Measurements from ENCODE around the gene CHRM4.

CHRM4 gene

GRCh38 chr11:46364791-46365190 is 26.8 kb downstream of the CHRM4 start:
- no peak overlapping the region for H3K4me3 ChIP-seq (ENCODE audit: low read length, poor library complexity, severe bottlenecking)
- peaks cover 42% of the 10 kb centered on the region; the same call in 1 of the 2 replicates for H3K36me3 ChIP-seq (ENCODE audit: insufficient read depth, low read length)

GRCh38 chr11:46364056-46364455 is 27.5 kb downstream of the CHRM4 start:
- H3K9me2 ChIP-seq (replicated peaks; ENCODE audit: low read depth, low read length), result no peaks in the 10 kb centered on the region
- H3K79me2 ChIP-seq (ENCODE audit: insufficient read depth, low read length), result peaks cover 91% of the 10 kb centered on the region
- H3F3A ChIP-seq (ENCODE audit: low read depth), result no peaks in the 10 kb centered on the region; the same call in 1 of the 2 replicates
- no peak overlapping the region for H2AFZ ChIP-seq (ENCODE audit: low read length)
- no peak overlapping the region for H3K9ac ChIP-seq (ENCODE audit: low read depth, low read length, poor library complexity, severe bottlenecking)
- H3K27me3 ChIP-seq (ENCODE audit: insufficient read depth, low read length, poor library complexity, severe bottlenecking), result no peaks in the 10 kb centered on the region
- H3K4me2 ChIP-seq (ENCODE audit: low read depth, low read length, poor library complexity, severe bottlenecking), result no peak overlapping the region
- peaks cover 66% of the 10 kb centered on the region for H4K20me1 ChIP-seq (ENCODE audit: insufficient read depth, low read length, poor library complexity, severe bottlenecking)
- no peak overlapping the region for H3K4me3 ChIP-seq (ENCODE audit: low read length, poor library complexity, severe bottlenecking)
- no peaks in the 10 kb centered on the region for H3K9me3 ChIP-seq (ENCODE audit: insufficient read depth, low read depth, low read length)
- no peak for TF ChIP-seq EZH2phosphoT487 (IDR thresholded peaks at IDR 0.05; ENCODE audit: borderline replicate concordance)
- no peak for TF ChIP-seq CTCF (conservative IDR thresholded peaks at IDR 0.05; ENCODE audit: low read length)
- H3K4me1 ChIP-seq (ENCODE audit: insufficient read depth, low read length, poor library complexity, severe bottlenecking), result peaks cover 31% of the 10 kb centered on the region
- H3K36me3 ChIP-seq (ENCODE audit: insufficient read depth, low read length), result peaks cover 34% of the 10 kb centered on the region; the same call in 1 of the 2 replicates

More at GRCh38 chr11:46364791-46365190, 26.8 kb downstream of the CHRM4 start:
- no peak for TF ChIP-seq EZH2phosphoT487 (IDR thresholded peaks at IDR 0.05; ENCODE audit: borderline replicate concordance)
- peaks cover 86% of the 10 kb centered on the region for H3K79me2 ChIP-seq (ENCODE audit: insufficient read depth, low read length)
- H3K9ac ChIP-seq (ENCODE audit: low read depth, low read length, poor library complexity, severe bottlenecking), result no peak overlapping the region
- no peaks in the 10 kb centered on the region for H3K9me3 ChIP-seq (ENCODE audit: insufficient read depth, low read depth, low read length)
- no peaks in the 10 kb centered on the region for H3K9me2 ChIP-seq (replicated peaks; ENCODE audit: low read depth, low read length)
- no peak overlapping the region for H2AFZ ChIP-seq (ENCODE audit: low read length)
- peaks cover 31% of the 10 kb centered on the region for H3K4me1 ChIP-seq (ENCODE audit: insufficient read depth, low read length, poor library complexity, severe bottlenecking)
- H4K20me1 ChIP-seq (ENCODE audit: insufficient read depth, low read length, poor library complexity, severe bottlenecking), result peaks cover 66% of the 10 kb centered on the region
- no peaks in the 10 kb centered on the region; the same call in 1 of the 2 replicates for H3F3A ChIP-seq (ENCODE audit: low read depth)
- H3K27me3 ChIP-seq (ENCODE audit: insufficient read depth, low read length, poor library complexity, severe bottlenecking), result no peaks in the 10 kb centered on the region
- H3K4me2 ChIP-seq (ENCODE audit: low read depth, low read length, poor library complexity, severe bottlenecking), result no peak overlapping the region

- Histone ChIP-seq H3K4me3 (ENCODE audit: low read length, poor library complexity, severe bottlenecking) (peak overlapping the region; percentile 74), H3F3A (ENCODE audit: low read depth) (no peaks in the 10 kb centered on the region; the same call in 1 of the 2 replicates), H3K79me2 (ENCODE audit: insufficient read depth, low read length) (peaks cover 94% of the 10 kb centered on the region), H3K9ac (ENCODE audit: low read depth, low read length, poor library complexity, severe bottlenecking) (peak overlapping the region; percentile 97), H3K36me3 (ENCODE audit: insufficient read depth, low read length) (peaks cover 29% of the 10 kb centered on the region; the same call in 1 of the 2 replicates), H3K27me3 (ENCODE audit: insufficient read depth, low read length, poor library complexity, severe bottlenecking) (no peaks in the 10 kb centered on the region), H4K20me1 (ENCODE audit: insufficient read depth, low read length, poor library complexity, severe bottlenecking) (peaks cover 64% of the 10 kb centered on the region), H2AFZ (ENCODE audit: low read length) (no peak overlapping the region), H3K4me2 (ENCODE audit: low read depth, low read length, poor library complexity, severe bottlenecking) (peak overlapping the region; percentile 96), H3K9me2 (replicated peaks; ENCODE audit: low read depth, low read length) (no peaks in the 10 kb centered on the region), H3K9me3 (ENCODE audit: insufficient read depth, low read depth, low read length) (no peaks in the 10 kb centered on the region), H3K4me1 (ENCODE audit: insufficient read depth, low read length, poor library complexity, severe bottlenecking) (peaks cover 31% of the 10 kb centered on the region)
- TF ChIP-seq CTCF (conservative IDR thresholded peaks at IDR 0.05; ENCODE audit: low read length), result no peak
- no peak for TF ChIP-seq EZH2phosphoT487 (IDR thresholded peaks at IDR 0.05; ENCODE audit: borderline replicate concordance)
Observed at GRCh38 chr11:46363455-46364005, 28.0 kb downstream of the CHRM4 start.

- Histone ChIP-seq H2AFZ (ENCODE audit: low read length) (no peak overlapping the region), H3K4me2 (ENCODE audit: low read depth, low read length, poor library complexity, severe bottlenecking) (peak overlapping the region; percentile 96), H3K4me3 (ENCODE audit: low read length, poor library complexity, severe bottlenecking) (peak overlapping the region; percentile 74), H4K20me1 (ENCODE audit: insufficient read depth, low read length, poor library complexity, severe bottlenecking) (peaks cover 59% of the 10 kb centered on the region), H3K9me3 (ENCODE audit: insufficient read depth, low read depth, low read length) (no peaks in the 10 kb centered on the region), H3F3A (ENCODE audit: low read depth) (no peaks in the 10 kb centered on the region; the same call in 1 of the 2 replicates), H3K27me3 (ENCODE audit: insufficient read depth, low read length, poor library complexity, severe bottlenecking) (no peaks in the 10 kb centered on the region), H3K9me2 (replicated peaks; ENCODE audit: low read depth, low read length) (no peaks in the 10 kb centered on the region), H3K4me1 (ENCODE audit: insufficient read depth, low read length, poor library complexity, severe bottlenecking) (peaks cover 31% of the 10 kb centered on the region), H3K36me3 (ENCODE audit: insufficient read depth, low read length) (peaks cover 24% of the 10 kb centered on the region; the same call in 1 of the 2 replicates), H3K9ac (ENCODE audit: low read depth, low read length, poor library complexity, severe bottlenecking) (peak overlapping the region; percentile 97), H3K79me2 (ENCODE audit: insufficient read depth, low read length) (peaks cover 94% of the 10 kb centered on the region)
- TF ChIP-seq EZH2phosphoT487 (IDR thresholded peaks at IDR 0.05; ENCODE audit: borderline replicate concordance), result no peak
- no peak for TF ChIP-seq CTCF (conservative IDR thresholded peaks at IDR 0.05; ENCODE audit: low read length)
Observed at GRCh38 chr11:46363031-46363407, 28.6 kb downstream of the CHRM4 start.
